Effector CD8-positive, alpha-beta T cell (primary cell): ENCODE data around the gene KCNJ8.
"Not testable (repeated sequence)": the region's sequence is repeated elsewhere in the genome, so short reads cannot be mapped to it uniquely, and the experiment has no call there.

Experiments
- DNase-seq: peaks from one replicate; lab custom pipeline; 2025; lab: John Stamatoyannopoulos, UW
- total RNA-seq, 4 experiments: gene quantifications; one replicate each; lab custom pipeline; 2026; lab: John Stamatoyannopoulos, UW

KCNJ8 gene
- total RNA-seq = 0 to 0.18 (median 0) reads per million in 4 experiments

DNA sequence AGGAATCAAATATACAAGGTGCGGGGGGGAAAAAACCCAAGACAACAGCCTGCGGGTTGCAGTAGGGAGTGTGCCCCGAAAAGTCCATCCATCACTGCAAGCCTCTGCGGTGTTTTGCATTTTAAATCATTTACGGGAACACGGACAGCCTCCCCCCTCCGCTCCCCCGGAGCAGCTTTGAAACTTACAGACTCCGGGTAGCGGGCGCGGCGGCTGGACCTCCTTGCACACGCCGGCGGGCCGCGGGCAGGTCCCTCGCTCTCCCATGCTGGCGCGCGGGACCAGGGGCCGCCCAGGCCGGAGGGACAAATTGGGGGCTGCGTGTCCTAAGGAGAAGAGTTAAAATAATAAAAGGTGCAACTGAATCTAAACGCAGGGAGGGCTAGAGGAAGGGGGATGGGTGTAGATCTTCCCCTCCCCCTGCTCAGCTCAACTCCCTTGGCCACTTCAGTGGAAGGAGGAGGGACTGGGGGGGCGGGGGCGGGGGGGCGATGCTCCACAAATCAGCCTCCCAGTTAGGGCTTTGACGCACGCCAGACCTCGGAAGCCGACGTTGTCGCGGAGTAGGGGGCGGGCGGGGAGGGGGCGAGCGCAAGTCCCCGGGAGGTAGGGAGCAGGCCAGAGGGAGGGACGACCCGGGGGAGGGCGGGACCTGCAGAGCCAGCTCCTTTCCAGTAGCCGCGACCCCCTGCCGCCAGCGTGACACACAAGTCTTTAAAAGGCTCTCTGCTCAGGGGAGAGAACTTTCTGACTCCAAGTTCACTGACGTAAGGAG, at the start of gene KCNJ8:
Gene KCNJ8 (minus strand): TSS at position 349 of the 775 bp plus-strand sequence. CDS start 1,090 bp downstream, outside the sequence.
- DNase-seq = no peak

DNA sequence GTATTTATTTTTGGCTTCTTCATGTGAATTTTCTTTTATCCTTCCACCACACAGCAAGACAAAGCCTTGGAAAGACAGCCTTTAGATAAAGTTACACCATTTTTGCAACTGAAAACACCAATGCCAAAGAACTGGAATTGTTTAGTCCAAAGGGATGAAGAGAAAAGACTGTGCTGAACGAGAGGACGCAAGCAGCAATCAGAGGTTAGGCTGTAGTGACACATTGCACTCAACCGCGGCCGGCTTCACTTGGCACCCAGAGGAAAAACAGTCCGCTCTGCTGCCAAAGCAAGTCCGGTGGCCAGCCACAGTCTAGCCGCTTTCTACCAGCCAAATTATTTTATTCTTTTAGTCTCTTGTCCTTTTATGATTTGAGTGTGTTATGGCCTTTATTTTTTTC, 49.1 kb upstream of the KCNJ8 start:
- DNase-seq = no peak

DNA sequence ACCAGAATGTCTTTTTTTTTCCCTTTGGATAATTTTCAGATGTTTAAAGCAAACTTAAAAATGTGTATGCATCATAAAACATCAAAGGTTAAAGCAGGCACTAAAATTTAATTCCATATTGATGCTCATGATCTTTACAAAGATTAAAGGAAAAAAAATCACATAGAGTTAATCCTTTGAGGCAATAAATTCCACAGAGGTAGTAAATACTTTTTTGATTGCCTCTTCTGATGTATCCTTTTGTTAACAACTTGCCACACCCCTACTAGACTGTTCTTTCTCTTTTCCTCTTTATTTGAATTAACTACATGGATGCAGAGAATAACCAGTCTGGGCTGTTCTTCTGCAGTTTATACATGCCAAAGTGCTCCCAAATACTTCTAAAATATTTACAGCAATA, 45.2 kb upstream of the KCNJ8 start:
- no peak for DNase-seq

DNA sequence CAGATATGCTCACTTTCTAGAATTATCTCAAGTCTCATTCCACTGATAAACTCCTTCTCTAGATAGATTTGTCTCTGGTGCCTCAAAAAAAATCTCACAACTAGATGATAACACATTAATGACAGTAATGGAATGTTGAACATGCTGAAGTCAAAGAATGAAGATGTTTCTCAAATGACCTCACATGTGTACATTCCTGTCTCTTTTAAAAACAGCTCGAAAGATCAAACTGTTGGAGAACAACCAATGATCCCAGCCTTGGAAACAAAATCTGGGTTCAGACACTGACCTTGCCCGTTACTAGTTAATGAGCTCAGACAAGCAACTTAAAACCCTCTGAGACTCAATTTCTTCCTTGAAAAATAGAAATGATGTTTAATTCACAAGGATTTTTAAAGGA, 44.7 kb upstream of the KCNJ8 start:
- no peak for DNase-seq

DNA sequence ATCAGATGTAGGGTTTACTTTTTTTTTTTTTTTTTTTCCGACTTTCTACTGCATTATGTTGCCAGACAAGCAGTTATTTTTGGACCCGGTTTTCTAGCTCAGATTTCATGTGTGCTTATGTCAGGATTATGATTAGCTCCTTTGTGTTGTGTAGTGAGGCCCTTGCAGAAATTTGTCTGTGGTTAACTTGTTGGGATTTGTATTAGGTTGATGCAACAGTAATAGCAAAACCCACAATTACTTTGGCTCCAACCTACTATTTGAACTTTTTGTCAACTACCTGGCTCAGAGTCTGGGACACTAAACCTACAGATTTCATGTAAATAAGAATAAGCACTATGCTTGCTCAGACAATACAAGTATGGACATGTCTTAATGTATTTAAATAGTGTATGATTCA, 44.1 kb upstream of the KCNJ8 start:
- no peak for DNase-seq

DNA sequence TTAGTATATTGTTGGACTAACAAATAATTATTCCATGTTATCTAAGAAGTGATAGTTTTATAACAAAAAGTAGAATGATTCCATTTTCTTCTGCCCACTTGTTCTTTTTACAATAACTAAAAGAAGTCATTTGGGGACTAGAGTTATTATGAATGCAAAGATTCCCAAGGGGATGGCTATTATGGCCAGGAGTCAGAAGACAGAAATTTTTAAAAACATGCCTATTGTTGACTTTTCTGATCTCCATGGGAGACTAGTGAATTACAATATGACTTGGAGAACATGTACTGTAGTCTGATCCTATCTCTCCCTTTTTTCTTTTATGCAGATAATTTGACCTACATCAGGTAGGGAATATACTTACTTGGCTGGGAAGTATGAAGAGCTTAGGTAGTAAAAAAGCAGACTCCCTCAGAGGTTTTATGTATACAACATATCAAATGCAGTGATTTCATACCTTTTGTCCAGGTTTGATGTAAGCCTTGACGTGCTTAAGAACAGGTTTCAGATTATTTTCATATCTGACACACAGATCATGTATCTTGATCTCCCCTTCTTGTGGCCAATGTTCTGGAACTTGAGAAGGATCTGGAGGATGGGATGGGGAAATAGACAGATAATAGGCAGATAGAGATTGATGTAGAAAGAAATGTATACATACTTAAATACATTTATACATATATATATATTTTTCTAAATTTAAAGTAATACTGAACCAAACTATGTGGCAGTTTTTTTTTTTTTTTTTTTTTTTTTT, 41.0 kb upstream of the KCNJ8 start:
- DNase-seq = no peak

DNA sequence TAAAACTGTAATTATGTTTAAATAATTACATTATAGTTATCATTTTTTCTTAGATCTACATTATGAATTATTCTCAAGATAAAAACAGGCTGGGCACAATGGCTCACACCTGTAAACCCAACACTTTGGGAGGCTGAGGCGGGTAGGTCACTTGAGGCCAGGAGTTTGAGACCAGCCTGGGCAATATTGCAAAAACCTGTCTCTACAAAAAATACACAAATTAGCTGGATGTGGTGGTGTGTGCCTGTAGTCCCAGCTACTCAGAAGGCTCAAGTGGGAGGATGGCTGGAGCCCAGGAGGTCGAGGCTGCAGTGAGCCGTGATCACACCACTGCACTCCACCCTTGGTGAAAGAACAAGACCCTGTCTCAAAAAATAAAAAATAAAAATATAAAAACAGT, 40.3 kb upstream of the KCNJ8 start:
- DNase-seq = no peak

DNA sequence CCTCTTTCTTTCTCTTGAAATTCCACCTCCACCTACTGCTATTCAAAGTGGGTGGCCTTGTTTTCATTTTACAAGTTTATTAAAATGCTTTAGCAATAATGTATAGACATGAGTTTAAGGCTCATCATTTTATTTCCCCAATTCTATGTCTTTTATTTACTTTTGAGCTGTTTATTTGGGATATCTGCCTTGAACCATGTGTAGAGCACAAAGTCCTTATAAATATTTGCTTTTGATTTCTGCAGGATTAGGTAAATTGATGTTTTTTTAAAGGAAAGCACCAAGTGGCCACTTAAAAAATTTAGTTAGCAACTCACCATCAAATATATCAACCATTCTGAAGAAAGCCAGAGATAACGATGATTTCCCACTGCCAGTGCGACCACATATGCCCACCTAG, 39.8 kb upstream of the KCNJ8 start:
- DNase-seq = no peak

DNA sequence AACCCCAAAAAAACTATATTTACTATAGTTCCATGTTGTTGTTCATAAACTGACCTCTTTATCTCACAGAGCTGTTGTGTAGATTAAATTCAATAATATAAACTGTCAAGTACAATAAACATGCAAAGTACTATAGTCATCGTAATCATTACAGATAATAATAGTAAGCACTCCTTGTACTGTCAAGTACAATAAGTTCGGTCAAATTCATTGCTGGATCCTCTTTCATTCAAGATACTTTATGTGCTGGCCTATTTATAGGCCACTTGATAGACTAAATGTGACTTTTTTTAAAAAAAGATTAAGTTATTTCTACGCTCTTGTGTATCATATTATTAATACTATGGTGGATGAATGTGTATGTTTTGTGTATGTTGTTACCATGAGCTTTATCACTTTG, 39.2 kb upstream of the KCNJ8 start:
- DNase-seq = no peak

DNA sequence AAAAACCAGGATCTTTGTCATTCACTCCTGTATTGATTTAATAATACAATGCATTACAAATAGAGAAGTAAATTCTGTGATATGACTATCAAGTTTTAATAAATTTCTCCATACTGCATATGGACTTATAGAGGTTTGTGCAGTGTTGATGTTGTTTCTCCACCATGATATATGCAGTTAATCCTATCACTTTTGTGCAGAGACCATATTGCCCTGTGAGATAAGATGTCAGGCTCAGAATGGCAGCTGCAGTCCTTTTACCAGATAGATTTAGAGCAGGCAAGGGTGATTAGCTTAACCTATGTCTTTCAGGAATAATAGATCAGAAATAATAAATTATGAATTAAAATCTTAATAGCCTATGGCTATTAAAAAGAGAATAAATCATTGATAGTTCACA, 38.6 kb upstream of the KCNJ8 start:
- no peak for DNase-seq

DNA sequence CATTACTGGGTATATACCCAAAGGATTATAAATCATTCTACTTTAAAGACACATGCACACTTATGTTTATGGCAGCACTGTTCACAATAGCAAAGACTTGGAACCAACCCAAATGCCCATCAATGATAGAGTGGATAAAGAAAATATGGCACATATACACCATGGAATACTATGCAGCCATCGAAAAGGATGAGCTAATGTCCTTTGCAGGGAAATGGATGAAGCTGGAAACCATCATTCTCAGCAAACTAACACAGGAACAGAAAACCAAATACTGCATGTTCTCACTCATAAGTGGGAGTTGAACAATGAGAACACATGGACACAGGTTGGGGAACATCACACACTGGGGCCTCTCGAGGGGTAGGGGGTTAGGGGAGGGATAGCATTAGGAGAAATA, 37.8 kb upstream of the KCNJ8 start:
- not testable (repeated sequence) for DNase-seq

DNA sequence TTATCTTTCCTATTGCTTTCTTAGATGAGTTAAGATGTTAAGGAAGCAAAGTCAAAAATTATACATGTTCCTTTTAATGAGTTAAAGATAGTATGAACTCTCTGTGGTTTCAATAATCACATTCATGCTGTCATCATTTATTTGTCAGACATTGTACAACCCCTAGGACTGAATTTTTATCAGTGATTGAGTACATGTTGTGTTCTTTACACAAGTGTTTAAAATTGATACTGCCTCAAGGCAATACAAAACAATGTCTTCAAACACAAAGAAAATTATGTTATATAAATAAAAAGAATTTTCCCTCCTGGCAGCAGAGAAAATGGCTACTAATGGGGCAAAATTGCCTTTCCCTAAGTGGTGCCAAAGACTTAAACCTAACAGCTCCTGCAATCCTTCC, 34.6 kb upstream of the KCNJ8 start:
- no peak for DNase-seq

DNA sequence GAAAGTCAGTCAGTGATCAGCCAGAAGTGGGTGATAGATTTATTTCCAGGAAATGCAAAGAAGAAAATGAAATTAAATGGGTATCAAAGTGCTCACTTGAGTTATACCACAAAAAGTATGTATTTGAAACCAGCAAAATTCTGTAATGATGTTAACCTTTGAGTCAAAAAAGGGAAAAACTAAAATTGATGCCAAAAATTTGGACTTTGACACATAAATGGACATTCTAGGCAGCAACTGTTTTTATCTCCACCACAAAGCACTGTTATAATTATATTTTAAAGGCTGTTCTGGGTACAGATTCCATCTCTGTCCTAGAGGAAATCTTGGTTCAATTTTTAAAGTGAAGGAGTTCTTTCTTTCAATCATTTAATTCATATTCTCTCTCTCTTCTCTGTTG, 31.7 kb upstream of the KCNJ8 start:
- no peak for DNase-seq

DNA sequence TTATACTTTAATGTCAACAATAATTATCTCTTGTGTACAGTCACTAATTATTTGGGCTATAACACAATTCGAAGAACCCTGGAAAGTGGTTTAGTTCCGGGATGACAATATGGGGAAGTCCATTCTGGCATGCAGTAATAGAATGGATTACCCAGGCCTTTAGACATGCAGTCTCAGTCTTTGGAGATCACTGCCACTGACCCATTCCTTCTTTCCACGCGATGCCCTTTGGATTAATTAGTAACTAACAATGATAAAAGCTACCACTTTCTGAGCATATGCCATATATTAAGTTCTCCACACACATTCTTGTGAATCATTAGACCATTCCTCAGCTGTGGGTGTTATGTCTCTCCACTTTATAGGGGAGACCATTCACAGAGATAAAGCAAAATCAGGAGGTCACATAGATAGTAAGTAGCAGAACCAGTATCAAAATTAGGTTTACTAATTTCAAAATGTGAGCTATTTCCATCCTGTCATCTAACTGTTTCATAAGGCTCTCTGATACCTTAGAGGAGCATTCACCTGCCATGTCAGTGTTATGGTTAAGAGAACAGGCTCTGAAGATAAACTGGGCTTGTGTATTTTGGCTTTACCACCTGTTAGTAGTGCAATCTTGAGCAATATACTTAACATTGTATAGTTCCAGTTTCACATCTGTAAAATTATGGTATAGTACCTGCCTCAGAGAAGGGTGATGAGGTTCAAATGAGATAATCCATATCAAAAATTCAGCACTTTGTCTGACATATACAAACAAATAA, 27.2 kb upstream of the KCNJ8 start:
- no peak for DNase-seq

DNA sequence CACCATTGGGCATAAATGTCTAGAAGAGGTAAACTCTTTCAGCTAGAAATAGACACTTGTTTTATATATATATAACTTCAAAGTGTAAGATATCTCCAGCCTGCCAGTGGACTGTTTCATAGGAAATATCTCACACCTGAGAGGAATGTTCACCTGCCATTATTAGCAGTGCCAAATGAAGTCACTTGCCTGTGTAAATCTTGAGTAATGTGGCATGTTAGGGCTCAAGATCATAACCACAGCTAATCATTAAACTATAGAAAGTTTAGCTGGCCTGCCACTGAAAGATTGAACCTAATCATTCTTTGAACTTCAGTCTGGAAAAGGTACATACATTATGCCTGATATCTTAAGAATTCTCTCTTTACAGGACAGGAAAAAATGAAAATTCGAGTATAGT, 25.5 kb upstream of the KCNJ8 start:
- DNase-seq = no peak

DNA sequence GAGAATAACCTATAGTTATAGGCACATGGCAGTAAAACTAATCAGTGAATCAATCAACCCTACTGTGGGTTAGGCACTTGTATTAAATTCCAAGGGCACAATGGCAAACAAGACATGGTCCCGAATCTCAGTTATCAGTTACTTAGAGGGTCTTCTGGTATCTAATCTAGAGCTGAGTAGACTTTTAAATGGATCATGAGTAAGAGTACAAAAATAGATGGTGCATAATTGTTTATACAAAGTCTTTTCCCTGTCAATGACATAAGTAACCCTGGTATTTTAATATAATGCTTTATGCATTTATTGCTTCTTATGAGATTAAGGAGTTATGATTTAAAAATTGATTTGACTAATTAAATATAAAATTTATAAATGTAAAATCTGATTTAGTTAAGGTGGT, 23.0 kb upstream of the KCNJ8 start:
- DNase-seq = no peak

DNA sequence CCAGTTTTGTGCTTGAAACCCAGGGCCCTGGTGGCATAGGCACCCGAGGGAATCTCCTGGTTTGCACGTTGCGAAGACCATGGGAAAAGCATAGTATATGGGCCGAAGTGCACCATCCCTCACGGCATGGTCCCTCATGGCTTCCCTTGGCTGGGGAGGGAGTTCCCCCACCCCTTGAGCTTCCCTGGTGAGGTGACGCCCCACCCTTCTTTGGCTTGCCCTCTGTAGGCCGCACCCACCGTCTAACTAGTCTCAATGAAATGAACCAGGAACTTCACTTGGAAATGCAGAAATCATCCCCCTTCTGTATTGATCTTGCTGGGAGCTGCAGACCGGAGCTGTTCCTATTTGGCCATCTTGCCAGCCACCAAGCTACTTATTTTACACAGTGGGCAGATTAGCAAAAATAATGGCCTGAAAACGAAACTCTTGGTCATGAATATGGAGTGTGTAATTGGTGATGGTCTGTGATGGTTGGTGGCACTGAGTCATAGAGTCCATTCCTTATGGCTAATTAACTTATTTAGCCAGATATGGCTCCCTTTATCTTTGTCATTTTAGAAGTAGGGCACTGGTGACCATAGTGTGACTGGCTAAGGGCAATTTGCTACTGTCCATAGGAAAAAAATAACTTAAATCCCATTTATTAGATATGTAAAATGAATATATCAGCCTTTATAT, 21.3 kb upstream of the KCNJ8 start:
- DNase-seq = no peak

DNA sequence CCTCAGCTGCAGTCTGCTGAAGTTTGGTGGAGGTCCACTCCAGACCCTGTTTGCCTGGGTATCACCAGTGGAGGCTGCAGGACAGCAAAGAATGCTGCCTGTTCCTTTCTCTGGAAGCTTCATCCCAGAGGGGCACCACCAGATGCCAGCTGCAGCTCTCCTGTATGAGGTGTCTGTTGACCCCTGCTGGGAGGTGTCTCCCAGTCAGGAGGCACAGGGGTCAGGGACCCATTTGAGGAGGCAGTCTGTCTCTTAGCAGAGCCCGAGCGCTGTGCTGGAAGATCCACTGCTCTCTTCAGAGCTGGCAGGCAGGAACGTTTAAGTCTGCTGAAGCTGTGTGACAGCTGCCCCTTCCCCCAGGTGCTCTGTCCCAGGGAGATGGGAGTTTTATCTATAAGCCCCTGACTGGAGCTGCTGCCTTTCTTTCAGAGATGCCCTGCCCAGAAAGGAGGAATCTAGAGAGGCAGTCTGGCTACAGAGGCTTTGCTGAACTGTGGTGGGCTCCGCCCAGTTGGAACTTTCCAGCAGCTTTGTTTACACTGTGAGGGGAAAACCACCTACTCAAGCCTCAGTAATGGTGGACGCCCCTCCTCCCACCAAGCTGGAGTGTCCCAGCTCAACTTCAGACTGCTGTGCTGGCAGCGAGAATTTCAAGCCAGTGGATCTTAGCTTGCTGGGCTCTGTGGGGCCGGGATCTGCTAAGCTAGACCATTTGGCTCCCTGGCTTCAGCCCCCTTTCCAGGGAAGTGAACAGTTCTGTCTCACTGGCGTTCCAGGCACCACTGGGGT, 20.5 kb upstream of the KCNJ8 start:
- DNase-seq = not testable (repeated sequence)

DNA sequence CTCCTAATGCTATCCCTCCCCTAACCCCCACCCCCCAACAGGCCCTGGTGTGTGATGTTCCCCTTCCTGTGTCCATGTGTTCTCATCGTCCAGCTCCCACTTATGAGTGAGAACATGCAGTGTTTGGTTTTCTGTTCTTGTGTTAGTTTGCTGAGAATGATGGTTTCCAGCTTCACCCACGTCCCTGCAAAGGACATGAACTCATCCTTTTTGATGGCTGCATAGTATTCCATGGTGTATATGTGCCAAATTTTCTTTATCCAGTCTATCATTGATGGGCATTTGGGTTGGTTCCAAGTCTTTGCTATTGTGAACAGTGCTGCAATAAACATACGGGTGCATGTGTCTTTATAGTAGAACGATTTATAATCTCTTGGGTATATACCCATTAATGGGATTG, 15.2 kb upstream of the KCNJ8 start:
- not testable (repeated sequence) for DNase-seq

DNA sequence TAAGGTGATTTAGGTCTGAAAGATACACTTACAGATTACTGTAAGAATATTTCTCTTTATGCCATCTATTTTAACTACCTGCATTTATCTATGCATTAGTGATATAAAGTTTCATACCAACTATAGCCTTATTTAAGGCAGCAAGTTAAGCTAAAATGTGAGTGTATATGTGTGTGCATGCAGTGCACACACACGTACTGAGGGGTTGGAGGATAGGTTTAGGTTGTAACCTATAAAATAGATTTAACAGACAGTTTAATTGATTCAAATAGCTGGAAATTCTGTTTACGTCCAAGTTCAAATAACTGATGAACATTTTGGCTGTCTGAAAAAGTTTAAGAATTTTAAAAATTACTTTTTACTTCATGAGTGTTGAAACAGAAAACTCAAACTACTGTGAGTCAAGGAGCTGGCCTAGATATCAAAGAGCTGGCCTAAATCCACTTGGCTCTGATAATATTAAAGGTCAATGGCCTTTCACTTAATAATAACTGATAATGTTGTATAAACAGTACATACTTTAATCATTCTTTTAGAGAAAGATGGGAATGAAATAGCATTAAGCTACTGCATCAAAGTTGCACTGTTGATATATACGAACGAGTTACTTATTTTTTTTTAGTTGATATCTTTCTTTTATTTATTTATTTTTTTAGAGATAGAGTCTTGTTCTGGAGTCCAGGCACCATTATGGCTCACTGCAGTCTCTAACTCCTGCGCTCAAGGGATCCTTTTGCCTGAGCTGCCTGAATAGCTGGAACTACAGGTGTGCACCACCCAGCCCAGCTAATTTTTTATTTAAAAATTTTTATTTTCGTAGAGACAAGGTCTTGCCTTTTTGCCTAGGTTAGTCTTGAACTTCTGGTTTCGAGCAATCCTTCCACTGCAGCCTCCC, 13.8 kb upstream of the KCNJ8 start:
- no peak for DNase-seq
